Activated gamma-delta T cell (primary cell): ENCODE data around the gene FARP1.
"Not testable (repeated sequence)": the region's sequence is repeated elsewhere in the genome, so short reads cannot be mapped to it uniquely, and the experiment has no call there.

Source experiments
- DNase-seq: peaks from one replicate; lab custom pipeline; 2025; lab: John Stamatoyannopoulos, UW

The FARP1 gene

DNA sequence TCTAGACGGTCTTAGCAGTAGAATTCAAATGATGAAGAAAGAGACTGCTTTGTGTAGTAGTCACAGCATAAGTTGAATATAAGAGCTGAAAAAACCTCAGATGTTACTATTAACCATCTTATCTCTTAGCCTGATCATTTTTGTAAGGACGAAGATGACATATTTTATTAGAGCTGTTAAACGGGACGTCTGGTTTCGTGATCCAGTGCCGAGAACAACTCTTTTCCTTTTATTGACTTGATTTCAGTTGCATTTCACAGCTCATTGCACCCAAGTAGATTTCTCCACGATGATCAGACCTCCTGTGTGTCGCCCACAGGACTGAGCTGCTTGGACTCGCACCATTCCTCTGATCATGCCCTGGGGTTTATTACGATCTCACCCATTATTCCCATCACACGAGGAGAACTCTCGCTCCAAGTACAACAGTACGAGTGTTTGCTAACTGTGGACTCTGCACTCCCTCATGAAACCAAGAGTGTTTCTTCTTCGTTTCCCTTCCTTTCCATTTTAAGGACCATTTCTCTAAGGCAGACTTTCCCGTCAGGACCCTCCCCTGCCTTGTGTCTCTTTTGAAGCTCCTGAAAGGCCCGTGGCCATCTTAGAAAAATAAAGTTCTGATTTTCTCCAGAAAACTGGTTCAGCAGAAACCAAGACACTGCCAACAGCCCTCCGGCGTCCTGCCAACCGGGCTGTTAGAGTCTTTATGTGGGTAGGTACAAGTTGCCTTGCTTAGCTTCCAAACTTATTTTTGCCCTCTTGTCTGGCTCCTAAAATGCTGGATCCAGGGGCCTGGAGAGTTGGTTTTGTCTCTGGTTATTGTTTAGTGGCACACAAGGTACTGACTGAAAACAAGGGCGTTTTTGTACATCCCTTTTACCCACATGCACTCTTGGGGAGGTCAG, 82.4 kb downstream of the FARP1 start:
- DNase-seq = no peak

DNA sequence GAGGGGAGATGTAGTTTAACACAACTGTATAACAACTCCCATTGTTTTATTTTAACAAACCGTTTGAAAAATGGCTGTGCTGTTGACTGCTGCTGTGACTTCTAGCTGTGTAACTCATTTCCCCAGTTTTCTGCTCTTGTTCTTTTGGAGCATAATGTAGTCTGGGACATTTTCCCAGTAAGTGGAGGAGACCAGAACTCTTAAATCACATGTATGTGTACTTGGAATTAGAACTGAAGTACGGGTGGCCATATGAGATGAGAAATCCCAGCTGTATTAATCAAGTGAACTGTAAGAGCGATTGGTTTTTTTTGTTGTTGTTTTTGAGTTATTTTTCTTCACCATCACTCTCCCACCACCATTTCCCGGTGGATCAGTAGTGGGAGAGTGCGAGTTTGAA, 83.6 kb downstream of the FARP1 start:
- no peak for DNase-seq

DNA sequence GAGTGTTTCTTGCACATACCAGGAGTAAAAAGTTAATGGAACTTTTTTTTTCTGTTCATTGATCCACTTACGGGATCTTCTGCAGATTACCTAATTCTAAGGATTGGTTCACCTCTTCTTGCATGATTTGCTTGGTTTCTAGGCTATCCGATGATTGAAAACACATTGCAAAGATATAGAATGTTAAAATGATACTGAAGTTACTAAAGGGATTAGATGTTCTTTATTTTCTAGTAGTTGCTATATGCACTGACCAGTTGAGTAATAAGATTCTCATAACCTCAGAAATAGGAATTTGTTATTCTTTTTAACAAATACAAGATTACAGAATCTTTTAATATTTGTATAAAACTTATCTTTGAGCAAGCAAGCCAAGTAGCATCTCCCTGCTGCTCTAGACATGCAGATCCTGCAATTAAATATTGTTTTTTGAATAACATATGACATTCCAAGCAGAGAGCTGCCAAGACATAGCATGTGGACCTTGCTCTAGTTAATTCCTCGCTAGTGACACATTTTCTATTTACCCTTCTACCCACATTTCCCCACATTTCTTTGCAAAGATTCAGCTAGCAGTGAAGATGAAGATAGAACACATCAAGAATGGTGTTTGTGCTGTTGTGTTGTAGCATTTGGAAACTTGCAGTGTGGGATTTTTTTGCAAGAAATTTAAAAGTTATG, 85.9 kb downstream of the FARP1 start:
- no peak for DNase-seq

DNA sequence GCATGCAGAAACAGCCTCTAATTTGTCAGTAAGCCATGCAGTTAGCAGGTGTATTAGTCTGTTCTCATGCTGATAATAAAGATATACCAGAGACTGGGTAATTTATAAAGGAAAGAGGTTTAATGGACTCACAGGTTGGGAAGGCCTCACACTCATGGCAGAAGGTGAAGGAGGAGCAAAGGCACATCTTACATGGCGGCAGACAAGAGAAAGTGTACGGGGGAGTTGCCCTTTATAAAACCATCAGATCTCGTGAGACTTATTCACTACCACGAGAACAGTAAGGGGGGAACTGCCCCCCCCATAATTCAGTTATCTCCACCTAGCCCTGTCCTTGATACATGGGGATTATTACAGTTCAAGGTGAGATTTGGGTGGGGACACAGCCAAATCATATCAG, 87.9 kb downstream of the FARP1 start:
- DNase-seq = not testable (repeated sequence)

DNA sequence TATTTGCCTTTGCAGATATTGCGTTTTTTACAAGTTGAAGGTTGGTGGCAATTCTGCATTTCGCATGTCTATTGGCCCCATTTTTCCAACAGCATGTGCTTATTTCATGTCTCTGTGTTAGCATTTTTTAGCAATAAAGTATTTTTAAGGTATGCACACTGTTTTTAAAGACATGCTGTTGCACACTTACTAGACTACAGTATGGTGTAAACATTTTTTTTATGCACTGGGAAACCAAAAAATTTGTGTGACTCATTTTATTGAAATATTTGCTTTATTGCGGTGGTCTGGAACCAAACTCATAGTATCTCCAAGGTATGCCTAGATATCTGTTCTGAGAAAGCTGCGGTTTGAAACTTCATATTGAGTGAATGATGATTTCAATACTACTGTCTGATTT, 89.6 kb downstream of the FARP1 start:
- no peak for DNase-seq

DNA sequence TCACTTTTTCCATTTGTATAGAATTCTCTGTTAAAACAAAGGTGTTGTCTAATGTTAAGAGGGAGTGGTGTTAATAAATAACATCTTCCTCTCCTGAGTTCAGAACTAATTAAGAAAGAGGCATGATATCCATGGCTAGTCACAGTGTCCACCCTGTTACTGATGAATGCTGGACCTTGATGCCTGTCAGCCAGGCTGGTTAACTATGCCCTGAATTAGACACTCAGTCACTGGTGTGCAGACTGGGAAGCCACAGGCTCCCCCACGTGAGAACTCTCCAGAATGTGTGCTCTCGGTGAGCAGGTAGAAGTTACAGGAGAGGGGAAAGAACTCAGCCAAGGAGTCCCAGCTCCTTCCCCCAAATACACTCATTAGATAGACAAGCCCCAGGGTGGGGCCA, 90.2 kb downstream of the FARP1 start:
- no peak for DNase-seq

DNA sequence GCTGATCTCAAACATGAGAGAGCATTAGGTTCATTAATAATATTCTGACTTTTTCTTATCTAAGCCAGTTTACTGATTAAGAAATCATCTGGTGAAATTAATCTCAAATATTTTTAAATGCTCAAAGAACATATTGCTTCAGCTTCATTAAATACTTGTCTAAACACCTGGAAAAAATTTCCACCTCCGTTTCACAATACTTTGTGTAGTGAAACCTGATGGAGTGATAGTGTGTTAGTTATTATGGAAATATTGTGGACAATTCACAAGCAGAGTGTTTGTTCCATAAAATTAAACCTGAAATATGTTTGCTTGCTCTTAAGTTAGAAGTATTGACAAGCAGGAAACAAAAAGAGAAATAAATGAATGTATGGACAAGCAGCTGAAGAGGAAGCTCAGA, 91.5 kb downstream of the FARP1 start:
- no peak for DNase-seq

DNA sequence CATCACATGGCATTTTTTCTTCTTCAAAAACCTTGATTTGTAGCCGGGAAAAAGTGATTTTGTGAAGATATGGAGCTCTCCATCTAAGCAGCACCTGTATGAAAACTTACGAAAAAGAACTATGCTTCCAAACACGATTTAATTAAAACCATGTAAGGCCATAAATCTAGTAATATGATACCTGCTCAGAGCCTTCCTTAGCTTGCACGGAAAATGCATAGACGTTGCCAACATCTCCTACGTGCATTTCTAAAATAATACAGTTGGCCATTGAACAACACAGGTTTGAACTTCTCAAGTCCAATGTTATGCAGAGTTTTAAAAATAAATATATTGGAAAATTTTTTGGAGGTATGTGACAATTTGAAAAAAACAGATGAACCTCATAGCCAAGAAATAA, 93.3 kb downstream of the FARP1 start:
- no peak for DNase-seq

DNA sequence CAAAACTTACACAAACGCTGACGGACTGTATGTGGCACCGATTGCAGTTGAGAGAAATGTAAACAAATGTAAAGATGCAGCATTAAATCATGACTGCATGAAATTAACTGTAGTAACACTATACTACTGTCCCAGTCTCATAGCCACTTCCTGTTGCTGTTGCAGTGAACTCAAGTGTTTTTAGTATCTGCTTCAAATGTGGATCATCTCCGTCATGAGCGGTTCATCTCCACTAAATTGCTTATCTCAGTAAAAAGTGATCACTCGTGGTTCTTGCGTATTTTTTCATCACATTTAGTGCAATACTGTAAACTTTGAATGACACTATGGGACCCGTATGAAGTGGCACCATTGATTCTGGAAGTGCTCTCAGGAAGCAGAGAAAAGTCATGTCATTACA, 94.4 kb downstream of the FARP1 start:
- DNase-seq = no peak

DNA sequence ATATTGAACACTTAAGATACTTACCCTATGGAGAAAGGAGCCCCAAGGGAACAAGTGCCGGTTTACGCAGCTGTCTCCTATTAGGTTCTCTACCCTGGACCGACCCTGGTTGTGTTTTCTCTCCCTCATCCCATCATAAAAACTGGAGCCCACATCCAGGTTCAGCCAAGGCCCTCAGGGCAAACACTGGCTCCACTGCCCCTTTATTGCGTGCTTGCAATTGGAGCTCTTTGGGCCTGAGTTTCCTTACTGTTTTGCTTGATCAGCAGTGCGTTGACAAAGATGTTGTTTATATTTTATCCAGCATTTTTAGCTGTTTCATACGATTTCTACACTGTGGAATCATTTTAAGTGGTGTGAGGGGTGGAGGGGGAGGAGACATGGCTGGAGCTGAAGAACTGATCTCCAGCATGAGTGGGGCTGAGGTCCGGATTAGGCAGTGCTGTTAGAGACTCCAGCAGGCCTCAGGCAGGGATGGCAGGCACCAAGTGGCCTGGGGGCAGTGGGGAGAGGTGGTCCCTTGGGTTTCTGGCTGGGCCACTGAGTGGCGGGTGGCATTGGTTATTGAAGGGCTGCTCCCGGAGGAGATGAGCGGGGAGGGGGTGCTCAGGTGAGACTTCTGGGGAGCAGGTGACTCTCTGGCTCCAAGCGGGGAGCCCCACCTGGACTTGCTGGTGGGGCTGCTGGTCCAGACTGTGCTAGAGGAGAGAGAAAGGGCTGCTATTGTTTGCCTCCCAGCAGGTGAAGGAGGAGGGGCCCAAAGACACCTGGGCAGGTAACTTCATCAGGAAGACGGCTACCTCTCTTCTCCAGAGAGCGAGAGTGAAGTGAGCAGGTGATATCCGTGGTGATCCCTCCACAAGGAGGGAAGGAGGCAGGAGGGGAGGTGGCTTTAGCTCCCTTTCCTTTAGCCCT, 96.5 kb downstream of the FARP1 start:
- DNase-seq = no peak

DNA sequence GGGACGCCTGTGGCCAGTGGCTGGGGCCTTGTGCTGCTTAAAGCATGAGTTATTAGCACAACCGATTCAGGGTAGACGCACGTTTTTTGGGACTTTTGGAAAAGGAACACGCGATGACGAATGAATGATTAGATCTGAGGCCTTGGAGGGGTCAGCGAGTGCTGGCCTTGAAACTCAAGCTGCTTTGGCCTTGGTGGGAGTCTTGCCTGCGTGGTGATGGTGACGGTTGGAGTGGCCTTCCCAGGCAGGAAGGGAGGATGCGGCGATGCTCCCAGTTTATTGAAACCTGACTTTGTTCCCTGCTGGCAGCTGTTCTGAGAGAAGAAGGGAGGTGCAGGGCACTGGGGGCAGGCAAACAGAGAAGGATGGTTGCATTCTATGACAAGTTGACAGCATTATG, 97.2 kb downstream of the FARP1 start:
- DNase-seq = no peak

DNA sequence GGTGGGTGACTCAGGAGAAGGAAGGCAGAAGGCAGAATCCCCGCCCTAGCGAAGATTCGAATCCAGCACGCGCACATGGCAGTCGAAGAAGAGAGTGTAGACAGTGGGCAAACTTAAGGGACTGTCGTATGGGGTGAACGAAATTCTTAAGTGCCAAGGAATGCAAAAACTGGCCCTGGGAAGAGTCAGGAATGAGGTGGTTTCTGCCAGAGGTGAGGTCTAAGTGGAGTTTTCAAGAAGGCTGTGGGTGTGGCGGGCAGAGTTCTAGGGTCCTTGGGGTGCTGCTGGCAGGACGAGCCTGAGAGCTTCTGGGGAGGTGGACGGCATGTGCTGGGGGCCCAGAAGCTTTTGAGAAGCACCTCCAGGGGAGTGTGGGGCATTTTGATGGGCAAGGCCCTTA, 98.1 kb downstream of the FARP1 start:
- DNase-seq = no peak

DNA sequence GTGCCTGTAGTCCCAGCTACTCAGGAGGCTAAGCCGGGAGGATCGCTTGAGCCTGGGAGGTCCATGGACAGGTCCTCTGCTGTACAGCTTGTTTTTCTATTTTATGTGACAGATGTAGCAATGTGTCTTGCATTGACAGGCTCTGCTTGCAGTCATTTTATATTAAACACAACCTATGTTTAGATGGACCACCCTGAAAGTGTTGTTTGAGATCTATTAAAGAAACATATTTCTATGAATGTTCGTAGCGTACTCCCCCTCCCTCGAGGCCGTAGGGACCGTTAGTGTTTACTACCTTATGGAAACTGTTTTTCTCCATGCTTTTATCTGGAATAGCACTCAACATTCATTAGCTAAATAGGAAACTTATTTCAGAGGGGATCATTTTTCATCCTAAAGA, 99.1 kb downstream of the FARP1 start:
- DNase-seq = no peak

DNA sequence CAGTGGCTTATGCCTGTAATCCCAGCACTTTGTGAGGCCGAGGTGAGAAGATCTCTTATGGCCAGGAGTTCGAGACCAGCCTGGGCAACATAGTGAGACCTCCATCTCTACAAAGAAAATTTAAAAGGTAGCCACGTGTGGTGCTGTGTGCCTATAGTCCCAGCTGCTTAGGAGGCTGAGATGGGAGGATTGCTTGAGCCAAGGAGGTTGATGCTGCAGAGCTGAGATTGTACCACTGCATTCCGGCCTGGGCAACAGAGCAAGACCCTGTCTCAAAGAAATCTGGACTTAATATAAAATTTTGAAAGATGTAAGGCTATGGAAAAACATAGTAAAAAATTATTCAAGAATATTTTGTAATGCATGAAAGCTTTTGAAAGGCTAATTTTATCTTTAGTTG, 99.5 kb downstream of the FARP1 start:
- no peak for DNase-seq

DNA sequence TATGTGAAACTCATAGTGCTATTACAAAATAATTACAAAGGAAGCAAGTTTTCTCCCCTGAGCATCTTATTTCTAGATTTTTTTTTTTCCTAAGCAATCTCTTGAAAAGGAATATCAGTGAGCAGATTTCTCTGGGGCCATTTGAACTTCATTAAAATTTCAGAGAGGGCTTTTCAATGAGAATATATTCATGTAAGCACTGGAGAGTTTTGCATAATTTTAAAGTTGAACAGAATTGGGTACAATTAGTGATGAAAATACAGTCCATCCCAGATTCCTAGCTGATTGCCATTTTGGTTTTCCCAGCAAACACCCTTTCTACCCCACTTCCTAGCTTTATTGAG, 101.0 kb downstream of the FARP1 start:
- no peak for DNase-seq

DNA sequence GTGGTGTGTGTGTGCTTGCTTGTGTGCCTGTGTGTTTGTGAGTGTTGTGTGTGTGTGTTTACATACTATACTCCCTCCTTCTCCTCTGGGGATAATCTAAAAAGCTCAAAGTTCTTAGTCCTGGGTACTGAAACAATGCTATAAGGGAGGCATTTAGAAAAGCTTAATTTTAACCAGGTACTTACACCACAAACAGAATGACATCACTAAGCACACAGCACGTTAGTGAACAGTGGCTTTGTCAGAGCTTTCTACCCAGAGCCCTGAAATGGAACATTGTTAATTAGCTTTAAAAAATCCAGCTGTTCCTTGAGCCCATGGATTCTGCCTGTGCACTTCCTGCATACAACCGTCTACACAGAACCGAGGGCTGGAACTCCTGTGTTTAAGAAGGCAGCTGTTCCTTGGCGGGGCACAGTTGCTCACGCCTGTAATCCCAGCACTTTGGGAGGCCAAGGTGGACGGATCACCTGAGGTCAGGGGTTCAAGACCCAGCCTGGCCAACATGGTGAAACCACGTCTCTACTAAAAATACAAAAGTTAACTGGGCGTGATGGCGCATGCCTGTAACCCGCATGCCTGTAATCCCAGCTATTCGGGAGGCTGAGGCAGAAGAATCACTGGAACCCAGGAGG, 103.8 kb downstream of the FARP1 start:
- no peak for DNase-seq

DNA sequence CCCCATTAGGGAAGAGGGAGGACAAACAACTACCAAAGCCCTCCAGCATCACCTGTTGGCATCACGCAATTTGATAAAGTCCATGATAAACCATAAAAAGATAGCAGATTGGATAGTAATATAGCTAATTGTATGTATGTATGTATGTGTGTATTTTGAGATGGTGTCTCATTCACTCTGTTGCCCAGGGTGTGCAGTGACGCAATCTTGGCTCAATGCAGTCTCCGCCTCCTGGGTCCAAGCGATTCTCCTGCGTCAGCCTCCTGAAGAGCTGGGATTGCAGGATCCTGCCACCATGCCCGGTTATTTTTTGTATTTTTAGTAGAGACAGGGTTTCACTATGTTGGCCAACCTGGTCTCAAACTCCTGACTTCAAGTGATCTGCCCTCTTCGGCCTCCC, 108.8 kb downstream of the FARP1 start:
- DNase-seq = no peak

DNA sequence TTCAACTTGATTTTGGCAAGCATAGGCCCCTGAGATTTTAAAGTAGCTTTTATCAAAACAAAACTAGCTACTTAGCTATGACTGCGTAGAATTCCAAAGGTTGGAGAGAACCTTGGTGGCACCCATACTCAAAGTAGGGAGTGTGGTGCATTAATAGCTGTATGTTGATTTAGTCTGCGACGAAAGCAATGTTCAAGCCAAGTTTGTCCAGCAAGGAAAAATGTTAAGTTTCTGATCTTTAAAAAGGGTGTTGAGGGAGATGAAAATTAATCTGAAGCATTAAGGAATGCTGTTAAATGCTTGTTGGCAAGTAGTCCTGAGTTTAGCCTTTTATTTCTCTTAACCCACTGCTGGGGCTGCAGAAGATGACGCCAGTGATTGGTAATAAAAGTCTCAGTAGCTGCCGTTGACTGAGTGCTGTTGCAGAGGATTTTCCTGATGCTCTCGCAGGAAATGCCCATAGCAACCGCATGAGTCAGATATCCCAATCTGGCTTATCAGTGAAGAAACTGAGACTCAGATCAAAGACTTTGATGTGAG, 110.1 kb downstream of the FARP1 start:
- DNase-seq = no peak

DNA sequence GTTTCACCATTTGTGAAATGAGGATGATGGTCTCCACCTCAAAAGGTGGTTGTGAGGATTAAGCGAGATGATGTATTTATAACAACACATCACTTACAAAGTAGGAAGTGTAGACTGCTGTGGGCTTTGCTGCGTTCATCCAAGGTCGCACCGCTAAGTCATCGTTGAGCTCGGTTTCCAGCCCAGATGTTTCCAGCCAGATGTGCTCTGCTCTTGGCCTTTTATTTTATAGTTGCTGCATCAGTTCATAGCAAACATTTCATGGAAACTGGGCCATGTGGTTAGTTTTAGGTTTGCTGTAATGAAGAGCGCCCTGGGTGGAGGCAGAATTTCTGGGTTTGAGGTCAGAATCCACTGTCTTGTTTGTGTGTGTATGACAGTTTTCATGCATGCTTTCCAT, 110.6 kb downstream of the FARP1 start:
- no peak for DNase-seq

DNA sequence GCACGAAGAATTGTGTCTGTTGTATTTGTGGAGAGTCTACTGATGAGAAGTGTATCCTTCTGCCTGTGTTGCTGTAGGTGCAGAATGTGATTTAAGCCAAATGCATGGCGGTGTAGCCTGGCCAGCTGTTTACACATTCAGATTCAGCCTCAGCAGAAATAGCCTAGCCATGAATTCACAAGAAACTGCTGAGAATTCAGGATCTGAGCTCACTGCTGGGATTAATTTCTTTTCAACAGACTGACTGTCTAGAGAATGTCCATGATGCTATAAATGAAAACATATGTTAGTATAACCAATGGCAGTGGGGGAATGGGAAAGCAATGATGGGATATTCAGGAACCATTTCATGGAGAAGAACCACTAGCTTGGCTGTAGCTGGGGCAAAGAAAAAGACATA, 111.6 kb downstream of the FARP1 start:
- no peak for DNase-seq

DNA sequence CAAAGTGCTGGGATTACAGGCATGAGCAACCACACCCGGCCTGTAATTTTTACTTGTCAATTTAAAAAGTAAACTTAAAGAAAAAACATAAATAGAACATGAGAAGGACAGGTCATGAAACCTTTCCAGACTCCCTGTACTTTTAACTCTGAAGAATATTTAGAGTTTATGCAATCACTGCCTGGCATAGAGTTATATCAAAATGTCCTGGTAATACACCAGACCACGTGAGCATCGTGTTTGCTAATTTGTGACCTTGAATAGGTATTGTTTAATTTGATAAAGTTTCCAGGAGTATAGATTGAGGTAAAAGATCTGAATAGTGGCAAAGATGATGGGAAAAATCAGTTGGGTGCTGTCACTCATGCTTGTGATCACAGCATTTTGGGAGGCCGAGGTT, 115.3 kb downstream of the FARP1 start:
- DNase-seq = no peak
